ENCODE measurements around the gene CYP4F22. TPM values are rescaled to one million over a fixed set of nuclear protein-coding genes. Genes with fewer than 3 reads are reported as not detected.
"Not testable (repeated sequence)": the region's sequence is repeated elsewhere in the genome, so short reads cannot be mapped to it uniquely, and the experiment has no call there.

Gene CYP4F22
- total RNA-seq, 1 donor from 2014 or later: not detected

DNA sequence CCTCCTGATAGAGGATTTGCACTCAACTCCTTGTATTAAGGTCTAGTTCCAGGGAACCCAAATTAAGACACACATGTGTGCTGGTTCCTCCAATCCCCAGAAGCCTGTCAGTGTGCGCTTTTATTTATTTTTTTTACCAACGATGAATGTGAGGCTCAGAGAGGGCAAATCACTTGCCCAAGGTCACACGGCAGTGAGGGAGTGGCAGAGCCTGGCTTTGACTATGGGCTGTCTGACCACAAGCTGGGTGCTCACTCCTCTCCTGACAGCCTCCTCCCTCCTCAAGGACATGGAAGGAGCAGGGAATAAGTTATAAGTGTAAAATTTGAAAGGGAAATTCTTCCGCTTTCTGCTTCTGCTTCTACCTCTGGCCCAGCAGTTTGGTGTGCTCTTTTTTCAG, 48.9 kb downstream of the CYP4F22 start:
- no peak for ATAC-seq

DNA sequence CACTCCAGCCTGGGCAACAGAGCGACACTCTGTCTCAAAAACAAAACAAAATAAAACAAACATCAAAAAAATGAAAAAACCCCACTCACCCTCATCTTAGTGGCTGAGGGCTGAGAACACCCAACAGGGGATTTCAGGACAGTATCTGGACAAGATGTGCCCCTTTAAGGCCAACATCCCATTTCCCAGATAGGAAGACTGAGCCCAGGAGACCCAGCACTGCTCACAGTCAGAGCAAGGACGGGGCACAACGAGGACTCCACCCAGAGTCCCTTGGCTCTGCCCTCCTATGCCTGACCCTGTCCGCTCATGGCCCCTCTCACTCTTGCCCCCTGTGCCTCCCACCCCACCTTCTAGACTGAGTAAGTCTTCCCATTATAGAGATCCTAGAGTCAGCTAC, 53.8 kb downstream of the CYP4F22 start:
- DNase-seq: no peak
- intact Hi-C loops (cut with micrococcal nuclease): loop anchor here (10.0 kb wide), 1 partner anchor 477 kb away; the partner anchor contains the start of gene OR1I1
- no peak for ATAC-seq

More for the DNA sequence above, 48.9 kb downstream of the CYP4F22 start:
- DNase-seq: no peak
- intact Hi-C loops (cut with micrococcal nuclease): loop anchor here (10.0 kb wide), 1 partner anchor 402 kb away; no protein-coding TSS in a partner anchor

DNA sequence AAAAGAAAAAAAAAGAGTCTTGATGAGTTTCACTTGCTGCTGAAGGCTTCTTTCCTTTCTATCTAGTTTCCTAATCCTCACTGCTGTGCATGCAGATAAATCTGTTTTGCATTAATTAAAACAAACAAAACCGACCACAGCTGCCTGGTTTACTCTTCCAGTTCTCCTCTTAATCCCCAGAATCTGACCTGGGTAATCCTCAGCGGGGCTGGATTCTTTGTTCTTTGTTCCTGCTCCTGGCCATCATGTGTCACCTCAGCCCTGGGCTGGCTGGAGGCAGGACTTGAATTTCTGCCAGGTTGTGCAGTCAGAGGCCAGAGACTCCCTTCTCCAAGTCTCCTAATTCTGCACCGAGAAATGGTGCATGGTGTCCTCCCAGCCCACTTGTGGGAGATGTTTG, 54.5 kb downstream of the CYP4F22 start:
- no peak for DNase-seq
- intact Hi-C loops (cut with micrococcal nuclease): loop anchor here (10.0 kb wide), 1 partner anchor 478 kb away; the partner anchor contains the start of gene OR1I1
- ATAC-seq: peak; percentile 45

DNA sequence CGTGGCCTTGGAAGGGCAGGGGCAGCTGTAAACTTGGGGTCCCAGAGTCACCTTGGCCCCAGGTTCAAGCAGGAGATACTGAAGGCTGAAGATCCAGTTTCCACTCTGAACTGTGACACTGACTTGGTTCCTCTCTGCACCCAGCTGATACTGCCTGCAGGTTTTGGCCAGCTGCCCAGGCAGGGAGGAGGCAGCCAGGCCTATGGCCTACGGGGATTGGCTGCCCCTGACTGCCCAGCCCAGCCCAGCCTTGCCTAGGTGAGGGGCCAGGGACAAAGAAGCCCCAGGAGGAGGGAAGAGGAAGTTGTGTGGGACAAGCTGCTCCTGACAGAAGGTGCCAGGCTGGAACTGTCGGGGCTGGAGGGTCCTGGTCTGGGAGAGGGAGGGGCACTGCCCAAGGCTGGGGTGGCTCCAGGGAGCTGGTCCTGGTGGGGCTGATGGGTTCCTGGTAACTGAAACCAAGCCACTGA, 55.0 kb downstream of the CYP4F22 start:
- DNase-seq (peak; percentile 65), ATAC-seq (peak; percentile 92)
- intact Hi-C loops (cut with micrococcal nuclease): loop anchor here (10.0 kb wide), 1 partner anchor 479 kb away; the partner anchor contains the start of gene OR1I1

DNA sequence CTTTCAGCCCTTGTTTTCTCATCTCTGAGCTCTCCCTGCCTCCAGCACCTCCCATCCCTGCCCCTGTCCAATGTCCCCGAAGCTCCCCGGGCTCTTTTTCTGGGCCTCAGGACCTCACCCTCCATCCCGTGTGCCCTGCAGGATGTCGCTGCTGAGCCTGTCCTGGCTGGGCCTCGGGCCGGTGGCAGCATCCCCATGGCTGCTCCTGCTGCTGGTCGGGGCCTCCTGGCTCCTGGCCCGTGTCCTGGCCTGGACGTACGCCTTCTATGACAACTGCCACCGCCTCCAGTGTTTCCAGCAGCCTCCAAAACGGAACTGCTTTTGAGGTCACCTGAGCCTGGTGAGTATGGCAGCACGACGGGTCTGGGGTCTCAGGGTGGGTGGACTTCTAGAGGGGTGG, 55.6 kb downstream of the CYP4F22 start:
- no peak for DNase-seq
- no peak for ATAC-seq
- intact Hi-C loops (cut with micrococcal nuclease): loop anchor here (10.0 kb wide), 1 partner anchor 479 kb away; the partner anchor contains the start of gene OR1I1

DNA sequence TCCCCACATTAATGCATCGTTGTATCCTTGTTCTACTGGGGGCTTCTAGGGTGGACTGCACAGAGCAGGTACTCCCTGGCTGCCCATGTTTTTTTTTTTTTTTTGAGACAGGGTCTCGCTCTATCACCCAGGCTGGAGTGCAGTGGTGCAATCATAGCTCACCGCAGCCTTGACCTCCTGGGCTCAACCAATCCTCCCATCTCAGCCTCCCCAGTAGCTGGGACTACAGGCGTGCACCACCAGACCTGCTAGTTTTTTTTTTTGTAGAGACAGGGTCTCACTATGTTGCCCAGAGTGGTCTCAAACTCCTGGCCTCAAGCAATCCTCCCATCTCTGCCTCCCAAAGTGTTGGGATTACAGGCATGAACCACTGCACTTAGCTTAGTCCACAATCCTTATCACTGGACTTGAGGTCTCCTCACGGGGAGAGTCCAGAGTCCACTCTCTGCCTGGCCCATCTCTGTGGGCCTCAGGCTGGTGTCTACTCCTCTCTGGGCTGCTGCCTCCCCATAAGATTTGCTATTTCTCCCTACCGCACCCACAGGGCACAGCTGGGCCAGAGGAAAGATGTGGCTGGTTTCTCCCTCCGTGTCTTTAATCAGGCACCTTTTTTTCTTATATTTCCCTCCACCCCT, 56.3 kb downstream of the CYP4F22 start:
- intact Hi-C loops (cut with micrococcal nuclease): loop anchor here (10.0 kb wide), 1 partner anchor 480 kb away; the partner anchor contains the start of gene OR1I1
- no peak for ATAC-seq
- DNase-seq: no peak

DNA sequence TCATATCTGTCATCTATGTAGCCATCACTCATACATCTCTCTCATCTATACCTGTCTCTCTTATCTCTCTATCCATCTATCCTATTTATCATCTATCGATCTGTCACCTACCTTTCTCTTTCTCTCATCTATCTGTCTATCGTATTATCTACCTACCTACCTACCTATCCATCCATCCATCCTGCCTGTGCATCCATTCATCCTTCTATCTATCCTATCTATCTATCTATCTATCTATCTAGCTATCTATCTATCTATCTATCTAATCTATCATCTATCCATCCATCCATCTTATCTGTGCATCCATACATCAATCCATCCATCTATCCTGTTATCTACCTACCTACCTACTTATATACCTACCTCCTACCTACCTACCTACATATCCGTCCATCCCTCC, 62.1 kb downstream of the CYP4F22 start:
- intact Hi-C loops (cut with micrococcal nuclease): no loop called here
- no peak for ATAC-seq
- DNase-seq: no peak

DNA sequence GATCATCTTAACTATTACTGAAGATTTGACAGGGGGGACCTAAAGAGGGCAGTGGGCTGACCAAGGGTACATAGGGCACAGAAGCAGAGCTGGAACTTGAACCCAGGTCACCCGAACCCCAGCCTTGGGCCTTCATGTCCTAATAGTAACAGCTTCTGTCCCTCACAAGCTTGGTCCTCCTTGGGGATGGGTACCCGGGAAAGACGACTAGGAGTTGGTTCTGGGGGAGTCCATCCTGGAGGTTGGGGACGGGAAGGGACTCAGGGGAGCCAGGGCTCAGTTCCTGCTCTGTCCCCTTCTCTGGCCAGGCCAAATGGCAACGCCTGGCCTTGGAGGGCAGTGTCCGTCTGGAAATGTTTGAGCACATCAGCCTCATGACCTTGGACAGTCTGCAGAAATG, 67.1 kb downstream of the CYP4F22 start:
- DNase-seq (no peak), ATAC-seq (no peak)
- intact Hi-C loops (cut with micrococcal nuclease): no loop called here

DNA sequence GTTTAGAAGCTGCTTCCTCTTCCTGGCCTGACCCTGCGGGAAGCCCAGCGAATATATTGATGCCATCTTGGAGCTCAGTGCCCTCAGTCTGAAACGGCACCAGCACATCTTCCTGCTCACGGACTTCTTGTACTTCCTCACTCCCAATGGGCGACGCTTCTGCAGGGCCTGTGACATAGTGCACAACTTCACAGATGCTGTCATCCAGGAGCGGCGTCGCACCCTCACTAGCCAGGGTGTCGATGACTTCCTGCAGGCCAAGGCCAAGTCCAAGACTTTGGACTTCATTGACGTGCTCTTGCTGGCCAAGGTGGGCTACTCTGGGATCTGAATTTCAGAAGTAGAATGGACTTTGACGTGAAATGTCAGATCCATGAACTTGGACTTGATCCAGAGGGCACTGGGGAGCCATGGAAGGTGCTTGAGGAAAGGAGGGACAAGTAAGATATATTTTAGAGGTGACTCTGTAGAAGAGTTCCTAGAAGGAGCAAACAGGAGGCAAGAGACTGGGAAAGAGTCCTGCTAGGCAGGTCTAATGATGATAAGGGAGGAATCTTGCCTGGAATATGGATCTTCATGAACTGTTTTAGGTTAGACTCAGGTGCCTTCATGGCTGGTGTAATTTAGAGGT, 68.3 kb downstream of the CYP4F22 start:
- intact Hi-C loops (cut with micrococcal nuclease): no loop called here
- DNase-seq (no peak), ATAC-seq (no peak)

DNA sequence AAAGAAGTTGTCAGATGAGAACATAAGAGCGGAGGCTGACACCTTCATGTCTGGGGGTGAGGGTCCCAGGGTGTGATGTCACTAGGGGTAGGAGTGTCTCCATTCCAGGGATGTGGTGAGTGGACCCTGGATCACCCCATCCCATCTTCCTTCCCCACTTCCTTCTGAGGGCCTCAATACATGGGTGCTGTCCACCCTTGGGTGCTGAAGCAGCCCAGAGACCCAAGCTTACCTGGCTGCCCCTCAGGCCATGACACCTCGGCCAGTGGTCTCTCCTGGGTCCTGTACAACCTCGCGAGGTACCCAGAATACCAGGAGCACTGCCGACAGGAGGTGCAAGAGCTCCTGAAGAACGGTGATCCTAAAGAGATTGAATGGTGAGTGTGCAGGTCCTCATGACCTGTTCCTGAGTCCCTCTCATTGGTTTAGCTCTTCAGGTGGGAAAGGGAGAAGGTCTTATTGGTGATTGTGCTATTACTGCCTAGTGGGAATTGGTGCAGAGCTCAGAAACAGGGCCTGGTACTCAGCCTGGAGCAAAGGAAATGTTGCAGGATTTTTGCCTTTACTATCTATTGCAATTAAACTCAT, 69.0 kb downstream of the CYP4F22 start:
- intact Hi-C loops (cut with micrococcal nuclease): no loop called here
- no peak for ATAC-seq
- DNase-seq: no peak

DNA sequence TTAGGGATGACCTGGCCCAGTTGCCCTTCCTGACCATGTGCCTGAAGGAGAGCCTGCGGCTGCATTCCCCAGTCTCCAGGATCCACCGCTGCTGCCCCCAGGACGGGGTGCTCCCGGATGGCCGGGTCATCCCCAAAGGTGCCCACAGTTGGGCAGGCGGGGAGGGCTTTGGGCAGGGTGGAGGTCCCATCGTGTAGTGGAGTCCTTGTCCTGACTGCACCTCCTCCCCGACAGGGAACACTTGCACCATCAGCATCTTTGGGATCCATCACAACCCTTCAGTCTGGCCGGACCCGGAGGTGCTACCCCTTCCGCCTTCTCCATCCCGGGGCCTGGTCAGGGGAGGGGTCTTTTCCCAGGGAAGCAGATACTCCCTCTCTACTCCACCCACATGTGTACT, 75.0 kb downstream of the CYP4F22 start:
- ATAC-seq (no peak), DNase-seq (no peak)
- intact Hi-C loops (cut with micrococcal nuclease): no loop called here

DNA sequence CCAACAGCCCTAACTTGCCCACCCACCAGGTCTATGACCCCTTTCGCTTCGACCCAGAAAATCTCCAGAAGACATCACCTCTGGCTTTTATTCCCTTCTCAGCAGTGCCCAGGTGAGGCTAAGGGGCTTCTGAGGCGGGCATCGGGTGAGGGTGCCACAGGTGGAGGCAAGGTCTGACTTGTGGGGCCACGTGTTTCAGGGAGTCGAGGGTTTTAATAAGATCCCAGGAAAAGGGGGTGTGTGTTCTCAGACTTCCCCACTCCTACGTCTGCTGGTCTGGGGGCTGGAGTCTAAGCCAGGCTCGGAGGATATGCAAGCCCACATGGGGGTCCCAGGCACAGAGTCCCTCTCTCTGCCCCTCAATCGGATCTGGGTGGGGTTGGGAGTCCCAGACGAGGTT, 75.8 kb downstream of the CYP4F22 start:
- intact Hi-C loops (cut with micrococcal nuclease): no loop called here
- DNase-seq (no peak), ATAC-seq (no peak)

DNA sequence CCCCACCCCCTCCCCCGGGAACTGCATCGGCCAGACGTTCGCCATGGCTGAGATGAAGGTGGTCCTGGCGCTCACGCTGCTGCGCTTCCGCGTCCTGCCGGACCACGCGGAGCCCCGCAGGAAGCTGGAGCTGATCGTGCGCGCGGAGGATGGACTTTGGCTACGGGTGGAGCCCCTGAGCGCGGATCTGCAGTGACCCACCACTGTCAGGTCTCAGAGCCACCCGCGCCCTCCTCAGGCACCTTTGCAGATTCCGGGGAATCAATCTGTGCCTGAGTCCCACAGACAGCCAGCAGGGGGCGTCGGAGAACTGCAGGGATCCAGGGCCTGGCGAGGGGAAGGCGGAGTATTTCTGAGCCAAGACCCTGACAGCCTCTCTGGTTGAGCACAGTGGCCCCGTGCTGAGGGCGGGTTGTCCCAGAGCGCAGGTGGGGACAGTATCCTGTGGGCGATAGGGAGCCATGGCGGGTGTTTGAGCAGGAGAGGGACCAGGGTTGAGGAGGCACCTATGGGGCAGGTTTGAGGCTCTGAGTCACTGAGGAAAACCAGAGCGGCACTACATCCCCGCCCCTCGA, 76.3 kb downstream of the CYP4F22 start:
- intact Hi-C loops (cut with micrococcal nuclease): no loop called here
- peak; percentile 87 for DNase-seq
- peak; percentile 84 for ATAC-seq

DNA sequence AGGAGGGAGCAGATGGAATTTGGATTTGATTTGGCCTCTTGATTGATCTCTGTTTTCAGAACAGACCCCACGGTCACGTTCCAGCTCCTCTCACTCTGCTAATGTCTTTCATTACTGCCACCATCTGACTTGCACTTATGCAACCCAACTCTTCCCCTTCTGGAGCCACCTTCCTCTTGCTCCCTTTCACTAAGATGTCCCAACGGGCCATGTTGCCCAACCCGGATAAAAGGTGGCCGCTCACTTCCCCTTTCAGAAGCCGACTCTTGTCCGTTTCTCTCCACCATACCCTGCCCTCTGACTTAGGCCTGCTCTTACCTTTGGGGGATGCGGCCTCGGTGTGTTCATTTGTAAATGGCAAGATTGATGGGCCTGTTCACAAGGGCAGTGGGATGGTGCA, 79.3 kb downstream of the CYP4F22 start:
- no peak for ATAC-seq
- intact Hi-C loops (cut with micrococcal nuclease): no loop called here
- DNase-seq: peak; percentile 55

DNA sequence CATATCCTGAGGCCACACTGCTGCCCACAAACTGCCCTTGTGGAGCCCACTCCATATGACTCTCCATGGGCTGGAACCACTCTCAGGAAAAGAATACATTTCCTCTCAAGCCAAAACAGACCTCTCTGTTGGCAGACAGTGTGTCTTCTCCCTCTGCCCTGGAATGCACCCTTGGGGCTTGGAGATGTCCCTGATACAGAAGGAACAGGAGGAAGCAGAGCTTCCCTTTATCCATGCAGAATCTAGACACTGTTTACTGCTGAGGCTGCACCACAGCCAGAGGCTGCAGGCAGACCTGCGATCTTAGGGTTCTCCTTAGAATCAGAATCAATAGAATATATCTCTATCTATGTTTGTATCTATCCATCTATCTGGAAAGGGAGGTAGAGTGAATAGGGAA, 79.9 kb downstream of the CYP4F22 start:
- DNase-seq (no peak), ATAC-seq (no peak)
- intact Hi-C loops (cut with micrococcal nuclease): no loop called here

DNA sequence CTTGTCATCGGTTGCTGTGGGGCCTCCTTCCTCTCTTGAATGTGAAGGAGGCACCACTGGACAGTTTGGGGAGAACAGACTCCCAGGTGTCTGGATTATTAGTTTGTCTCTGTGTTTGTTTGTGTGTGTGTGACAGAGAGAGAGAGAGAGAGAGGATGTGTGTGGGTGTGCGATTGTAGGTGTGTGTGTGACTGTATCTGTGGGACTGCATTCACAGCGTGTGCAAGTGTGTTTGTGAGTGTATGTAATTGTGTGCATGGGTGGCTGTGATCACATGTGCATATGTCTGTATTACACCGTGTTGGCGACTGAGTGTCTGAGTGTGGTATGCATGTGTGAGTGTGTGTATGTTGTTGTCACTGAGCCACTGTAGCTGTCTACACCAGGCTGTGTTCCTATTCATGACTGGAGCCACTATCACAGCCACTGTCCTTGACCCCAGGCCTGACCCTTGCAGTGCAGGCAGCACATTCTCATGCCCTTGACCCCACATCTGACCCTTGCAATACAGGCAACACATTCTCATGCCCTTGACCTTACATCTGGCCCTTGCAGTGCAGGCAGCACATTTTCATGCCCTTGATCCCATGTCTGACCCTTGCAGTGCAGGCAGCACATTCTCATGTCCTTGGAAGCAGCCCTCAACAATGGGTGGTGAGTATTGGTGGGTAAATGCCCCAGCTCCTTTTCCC, 81.6 kb downstream of the CYP4F22 start:
- no peak for DNase-seq
- no peak for ATAC-seq
- intact Hi-C loops (cut with micrococcal nuclease): no loop called here

DNA sequence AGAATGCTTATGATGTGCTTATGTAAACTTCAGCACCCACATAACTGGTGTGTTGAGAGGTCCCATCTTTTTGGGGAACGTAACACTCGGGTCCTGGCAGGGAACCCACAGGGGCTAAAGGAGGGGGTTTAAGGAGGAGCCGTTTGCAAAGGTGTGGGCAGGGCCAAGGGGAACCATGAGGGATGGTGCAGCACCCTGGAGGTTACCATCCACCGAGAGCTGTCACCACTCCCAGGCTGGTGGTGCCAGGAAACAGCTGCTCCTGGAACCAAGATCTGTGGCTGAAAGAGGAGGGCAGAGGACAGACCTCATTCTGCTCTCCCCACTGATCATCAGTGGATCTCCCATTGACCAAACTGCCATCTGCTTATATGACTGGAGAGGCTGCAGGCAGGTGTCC, 83.5 kb downstream of the CYP4F22 start:
- ATAC-seq (no peak), DNase-seq (no peak)
- intact Hi-C loops (cut with micrococcal nuclease): no loop called here

DNA sequence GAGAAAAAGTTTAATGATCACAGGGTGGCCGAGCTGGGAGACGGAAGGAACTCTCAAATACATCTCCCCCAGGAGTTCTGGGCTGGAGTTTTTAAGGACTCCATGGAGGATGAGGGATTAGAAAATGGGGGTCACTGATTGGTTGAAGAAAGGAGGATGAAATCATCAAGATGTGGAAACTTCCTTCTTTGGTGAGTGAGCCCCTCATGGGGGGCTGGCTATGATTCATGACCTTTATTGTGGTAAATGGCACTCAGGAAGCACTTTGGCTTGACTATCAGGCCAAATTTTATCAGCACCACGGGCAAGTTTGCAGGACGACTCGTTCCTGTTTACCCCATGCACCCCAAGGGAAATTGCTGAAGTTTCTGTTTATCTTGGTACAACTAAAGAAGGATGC, 84.2 kb downstream of the CYP4F22 start:
- intact Hi-C loops (cut with micrococcal nuclease); ATAC-seq; DNase-seq: not testable (repeated sequence)

DNA sequence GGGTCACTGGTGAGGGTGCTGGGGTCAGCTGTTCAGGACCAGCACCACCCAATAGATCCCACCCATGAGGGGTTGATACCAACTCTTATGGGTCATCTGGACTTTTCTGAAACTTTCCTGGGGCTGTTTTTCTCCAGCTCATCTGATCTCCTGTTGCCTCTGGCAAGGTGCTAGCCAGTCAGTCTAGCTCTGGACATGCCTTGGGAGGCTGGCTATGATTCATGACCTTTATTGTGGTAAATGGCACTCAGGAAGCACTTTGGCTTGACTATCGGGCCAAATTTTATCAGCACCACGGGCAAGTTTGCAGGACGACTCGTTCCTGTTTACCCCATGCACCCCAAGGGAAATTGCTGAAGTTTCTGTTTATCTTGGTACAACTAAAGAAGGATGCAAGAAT, 85.4 kb downstream of the CYP4F22 start:
- peak; percentile 31 for ATAC-seq
- DNase-seq; intact Hi-C loops (cut with micrococcal nuclease): not testable (repeated sequence)

All from left ventricle myocardium superior (tissue), 1 donor.